ENCODE results near the gene ZSWIM1. TPM values are rescaled to one million over a fixed set of nuclear protein-coding genes. Genes with fewer than 3 reads are reported as not detected.
A peak's percentile ranks its signal among the peaks of the same experiment; 100 is the strongest.

Gene ZSWIM1
- total RNA-seq, 1 donor from 2014 or later = 15.1 TPM

DNA sequence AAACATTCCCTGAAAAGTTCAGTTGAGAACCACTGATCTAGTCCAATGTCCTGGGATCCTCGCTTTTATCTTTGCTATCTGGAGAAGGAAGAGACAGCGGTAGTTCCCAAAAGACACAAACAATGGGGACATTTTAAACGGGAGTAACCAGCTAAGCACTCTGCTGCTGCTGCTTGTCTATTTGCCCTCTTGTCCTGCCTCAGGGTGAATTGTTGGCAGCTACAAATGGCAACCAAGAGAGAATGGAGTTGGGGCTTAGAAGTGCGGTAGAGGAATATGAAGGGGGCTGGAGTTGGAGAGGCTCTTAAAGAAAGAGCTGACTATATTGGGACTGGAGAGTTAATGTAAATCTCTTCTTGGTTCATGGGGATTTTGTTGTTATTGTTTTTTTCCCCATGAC, 6.5 kb upstream of the ZSWIM1 start:
- POLR2A ChIA-PET = no interaction called here
- Mint-ChIP-seq H3K27me3 (no peaks in the 10 kb centered on the region), H3K36me3 (ENCODE audit: low read depth) (peaks cover 20% of the 10 kb centered on the region), H3K27ac (no peak overlapping the region), H3K9me3 (no peaks in the 10 kb centered on the region), H3K4me1 (no peaks in the 10 kb centered on the region), H3K4me3 (no peak overlapping the region)
- CTCF ChIA-PET = no interaction called here
- TF ChIP-seq, protein P1, sequence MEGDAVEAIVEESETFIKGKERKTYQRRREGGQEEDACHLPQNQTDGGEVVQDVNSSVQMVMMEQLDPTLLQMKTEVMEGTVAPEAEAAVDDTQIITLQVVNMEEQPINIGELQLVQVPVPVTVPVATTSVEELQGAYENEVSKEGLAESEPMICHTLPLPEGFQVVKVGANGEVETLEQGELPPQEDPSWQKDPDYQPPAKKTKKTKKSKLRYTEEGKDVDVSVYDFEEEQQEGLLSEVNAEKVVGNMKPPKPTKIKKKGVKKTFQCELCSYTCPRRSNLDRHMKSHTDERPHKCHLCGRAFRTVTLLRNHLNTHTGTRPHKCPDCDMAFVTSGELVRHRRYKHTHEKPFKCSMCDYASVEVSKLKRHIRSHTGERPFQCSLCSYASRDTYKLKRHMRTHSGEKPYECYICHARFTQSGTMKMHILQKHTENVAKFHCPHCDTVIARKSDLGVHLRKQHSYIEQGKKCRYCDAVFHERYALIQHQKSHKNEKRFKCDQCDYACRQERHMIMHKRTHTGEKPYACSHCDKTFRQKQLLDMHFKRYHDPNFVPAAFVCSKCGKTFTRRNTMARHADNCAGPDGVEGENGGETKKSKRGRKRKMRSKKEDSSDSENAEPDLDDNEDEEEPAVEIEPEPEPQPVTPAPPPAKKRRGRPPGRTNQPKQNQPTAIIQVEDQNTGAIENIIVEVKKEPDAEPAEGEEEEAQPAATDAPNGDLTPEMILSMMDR (IDR thresholded peaks at IDR 0.05) = no peak
- DNase-seq (no peak), ATAC-seq (ENCODE audit: low read depth) (no peak)
- intact Hi-C loops (cut with micrococcal nuclease) = no loop called here

DNA sequence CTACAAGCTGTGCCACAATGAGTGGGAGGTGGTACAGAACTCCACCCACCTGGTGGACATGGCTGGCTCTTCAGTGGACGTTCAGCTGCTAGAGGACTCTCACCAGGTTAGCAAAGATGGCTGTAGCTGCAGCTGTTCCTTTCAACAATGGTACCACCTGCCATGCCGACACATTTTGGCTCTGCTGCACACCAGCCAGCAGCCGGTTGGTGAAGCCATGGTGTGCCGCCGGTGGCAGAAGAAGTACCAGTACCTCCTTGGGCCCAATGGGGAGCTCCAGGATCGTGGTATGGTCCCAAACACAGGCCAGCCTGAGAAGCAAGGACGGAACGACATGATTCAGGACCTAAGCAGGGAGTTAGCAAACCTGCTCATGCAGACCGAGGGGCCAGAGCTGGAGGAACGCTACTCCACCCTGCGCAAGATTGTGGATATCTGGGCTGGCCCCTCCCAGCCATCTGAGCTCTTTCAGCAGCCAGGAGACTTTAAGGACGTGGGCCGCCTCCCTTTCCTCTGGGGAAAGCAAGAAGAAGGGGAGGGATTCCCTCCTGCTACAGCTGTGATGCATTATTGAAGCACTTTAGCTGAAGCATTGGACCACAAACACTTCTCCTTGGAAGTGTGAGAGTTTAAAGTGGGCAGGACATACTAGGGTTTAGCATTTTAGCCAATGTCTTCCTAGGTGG, 2.8 kb upstream of the ZSWIM1 start:
- Mint-ChIP-seq H3K27ac (no peak overlapping the region), H3K36me3 (ENCODE audit: low read depth) (peaks cover 31% of the 10 kb centered on the region), H3K27me3 (no peaks in the 10 kb centered on the region), H3K9me3 (no peaks in the 10 kb centered on the region), H3K4me1 (peaks cover 21% of the 10 kb centered on the region), H3K4me3 (no peak overlapping the region)
- ATAC-seq (ENCODE audit: low read depth) (no peak), DNase-seq (no peak)
- TF ChIP-seq, protein P1 (IDR thresholded peaks at IDR 0.05) = no peak
- POLR2A ChIA-PET = no interaction called here
- CTCF ChIA-PET = no interaction called here
- intact Hi-C loops (cut with micrococcal nuclease) = no loop called here

DNA sequence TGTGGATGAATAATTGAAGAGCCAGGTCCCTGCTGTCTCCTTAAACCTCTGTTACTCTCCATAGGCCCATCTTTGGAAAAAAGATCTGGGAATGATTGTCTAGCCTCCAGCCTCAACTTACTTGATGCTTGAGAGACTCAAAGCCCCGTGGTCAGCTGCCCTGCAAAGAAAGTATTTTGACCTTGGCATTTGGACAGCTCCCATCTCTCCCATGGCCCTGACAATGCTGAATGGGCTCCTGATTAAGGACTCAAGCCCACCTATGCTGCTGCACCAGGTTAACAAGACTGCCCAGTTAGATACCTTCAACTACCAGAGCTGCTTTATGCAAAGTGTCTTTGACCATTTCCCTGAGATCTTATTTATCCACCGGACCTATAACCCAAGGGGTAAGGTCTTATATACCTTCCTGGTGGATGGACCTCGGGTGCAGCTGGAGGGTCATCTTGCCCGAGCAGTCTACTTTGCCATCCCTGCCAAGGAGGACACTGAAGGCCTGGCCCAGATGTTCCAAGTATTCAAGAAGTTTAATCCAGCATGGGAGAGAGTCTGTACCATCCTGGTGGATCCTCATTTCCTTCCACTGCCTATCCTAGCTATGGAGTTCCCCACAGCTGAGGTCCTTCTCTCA, 1.6 kb downstream of the ZSWIM1 start:
- Mint-ChIP-seq H3K27me3 (no peaks in the 10 kb centered on the region), H3K4me3 (peak overlapping the region; percentile 65), H3K4me1 (peaks cover 34% of the 10 kb centered on the region), H3K27ac (peak overlapping the region; percentile 65), H3K36me3 (ENCODE audit: low read depth) (peaks cover 39% of the 10 kb centered on the region), H3K9me3 (no peaks in the 10 kb centered on the region)
- POLR2A ChIA-PET = interaction anchor here (2.3 to 2.9 kb wide), 3 partner anchors 10 to 87 kb away, joined by 9 to 43 read pairs (median 37); partner anchors contain the start of genes CTSA, NEURL2 and PCIF1
- CTCF ChIA-PET = interaction anchor here (0.6 to 2.9 kb wide), 3 partner anchors 7 to 60 kb away, joined by 3 to 9 read pairs (median 3); partner anchors contain the start of gene NEURL2
- ATAC-seq (ENCODE audit: low read depth) = no peak
- TF ChIP-seq, protein P1 (IDR thresholded peaks at IDR 0.05) = no peak
- intact Hi-C loops (cut with micrococcal nuclease) = no loop called here
- no peak for DNase-seq

DNA sequence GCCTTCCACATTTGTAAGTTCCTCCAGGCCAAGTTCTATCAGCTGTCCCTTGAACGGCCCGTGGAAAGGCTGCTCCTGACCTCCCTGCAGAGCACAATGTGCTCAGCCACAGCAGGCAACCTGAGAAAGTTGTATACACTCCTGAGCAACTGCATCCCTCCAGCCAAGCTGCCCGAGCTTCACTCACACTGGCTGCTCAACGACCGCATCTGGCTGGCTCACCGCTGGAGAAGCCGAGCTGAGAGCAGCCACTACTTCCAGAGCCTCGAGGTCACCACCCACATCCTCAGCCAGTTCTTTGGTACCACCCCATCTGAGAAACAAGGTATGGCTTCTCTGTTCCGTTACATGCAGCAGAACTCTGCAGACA, 2.1 kb downstream of the ZSWIM1 start:
- Mint-ChIP-seq H3K27me3 (no peaks in the 10 kb centered on the region), H3K4me3 (peak overlapping the region; percentile 16), H3K9me3 (no peaks in the 10 kb centered on the region), H3K27ac (no peak overlapping the region), H3K36me3 (ENCODE audit: low read depth) (peaks cover 40% of the 10 kb centered on the region), H3K4me1 (peaks cover 34% of the 10 kb centered on the region)
- POLR2A ChIA-PET = interaction anchor here (2.6 to 2.9 kb wide), 2 partner anchors 9 to 52 kb away, joined by 37 to 43 read pairs; partner anchors contain the start of genes CTSA, NEURL2 and PCIF1
- DNase-seq (no peak), ATAC-seq (ENCODE audit: low read depth) (no peak)
- intact Hi-C loops (cut with micrococcal nuclease) = no loop called here
- TF ChIP-seq, protein P1 (IDR thresholded peaks at IDR 0.05) = no peak
- CTCF ChIA-PET = interaction anchor here (0.6 to 2.9 kb wide), 3 partner anchors 7 to 59 kb away, joined by 3 to 9 read pairs (median 3); partner anchors contain the start of gene NEURL2

DNA sequence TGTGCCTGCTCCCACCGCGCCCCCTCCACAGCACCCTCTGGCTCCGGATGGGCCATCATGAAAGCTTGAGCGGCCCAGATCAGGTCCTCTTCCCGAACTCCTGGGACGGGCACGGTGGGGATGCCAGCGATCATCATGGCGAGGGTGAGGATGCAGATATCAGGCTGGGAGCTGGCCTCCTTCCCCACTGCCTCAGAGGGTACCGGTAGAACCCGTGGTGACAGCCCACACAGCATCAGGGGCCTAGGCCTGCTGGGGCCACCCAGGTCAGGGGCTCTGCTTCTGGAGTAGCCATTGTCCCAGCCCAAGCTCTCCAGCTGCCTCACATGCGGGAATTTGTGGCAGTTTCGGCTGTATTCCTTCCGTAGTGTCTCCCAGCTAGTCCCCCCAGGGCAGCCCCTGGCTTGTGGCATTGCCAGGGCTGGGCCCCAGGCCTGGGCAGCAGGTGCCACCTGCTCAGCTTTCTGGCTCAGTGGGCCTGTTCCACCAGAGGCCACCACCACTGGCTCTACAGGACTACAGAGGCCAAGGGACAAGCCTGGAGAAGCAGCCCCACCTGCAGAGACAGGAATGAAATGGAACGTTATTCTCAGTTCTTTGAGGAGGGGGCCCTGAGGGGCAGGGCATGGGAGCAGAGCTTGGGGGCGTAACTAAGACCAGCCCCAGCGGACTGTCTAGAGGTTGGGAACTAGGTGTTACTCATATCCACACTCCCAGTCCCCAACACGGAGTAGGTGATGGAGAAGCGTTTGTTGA, 5.7 kb downstream of the ZSWIM1 start:
- peaks cover 32% of the 10 kb centered on the region for H3K36me3 Mint-ChIP-seq (ENCODE audit: low read depth)

More for the DNA sequence above, 5.7 kb downstream of the ZSWIM1 start:
- intact Hi-C loops (cut with micrococcal nuclease) = no loop called here
- POLR2A ChIA-PET = interaction anchor here (0.6 kb wide), 1 partner anchor 105 kb away, joined by 3 read pairs; no protein-coding TSS in a partner anchor
- CTCF ChIA-PET = no interaction called here
- Mint-ChIP-seq H3K27me3 (no peaks in the 10 kb centered on the region), H3K4me3 (no peak overlapping the region), H3K9me3 (no peaks in the 10 kb centered on the region), H3K4me1 (peaks cover 38% of the 10 kb centered on the region), H3K27ac (no peak overlapping the region)
- no peak for ATAC-seq (ENCODE audit: low read depth)
- TF ChIP-seq, protein P1 (IDR thresholded peaks at IDR 0.05) = no peak
- DNase-seq = no peak
